GM12864 (cell line): ENCODE data around the gene TRIM33.
"Not testable (repeated sequence)": the region's sequence is repeated elsewhere in the genome, so short reads cannot be mapped to it uniquely, and the experiment has no call there.

ENCODE experiments used
- DNase-seq: peaks from one replicate; pipeline ENCODE4 v3.0.0-alpha.2; 2011; ENCODE audit warnings: low read depth
- H3K4me3 ChIP-seq: 2 replicates; pipeline ENCODE4 v1.5.1; 2011; ENCODE audit warnings: mild to moderate bottlenecking, low read depth, low read length, control low read depth
- CTCF ChIP-seq: IDR thresholded peaks from 2 replicates; pipeline ENCODE4 v1.5.1; 2011; ENCODE audit warnings: low read depth, mild to moderate bottlenecking, moderate library complexity, low read length, control low read depth, inconsistent platforms; ENCODE audit errors: missing control alignments

TRIM33 gene

GRCh38 chr1:114384922-114385321 lies 126.1 kb downstream of the TRIM33 start:
- TF ChIP-seq CTCF: no peak
- DNase-seq: no peak

GRCh38 chr1:114379987-114380386 lies 131.0 kb downstream of the TRIM33 start:
- H3K4me3 ChIP-seq: no peak overlapping the region
- no peak for DNase-seq
- no peak for TF ChIP-seq CTCF

More at GRCh38 chr1:114384922-114385321, 126.1 kb downstream of the TRIM33 start:
- no peak overlapping the region for H3K4me3 ChIP-seq

- no peak for TF ChIP-seq CTCF
- no peak overlapping the region for H3K4me3 ChIP-seq
Measured at GRCh38 chr1:114379358-114379757, 131.6 kb downstream of the TRIM33 start.

GRCh38 chr1:114377356-114377755 lies 133.6 kb downstream of the TRIM33 start:
- TF ChIP-seq CTCF: no peak
- DNase-seq: no peak
- no peak overlapping the region for H3K4me3 ChIP-seq

More at GRCh38 chr1:114379358-114379757, 131.6 kb downstream of the TRIM33 start:
- no peak for DNase-seq

- no peak for DNase-seq
- no peak for TF ChIP-seq CTCF
- H3K4me3 ChIP-seq: no peak overlapping the region
Measured at GRCh38 chr1:114369930-114370329, 141.1 kb downstream of the TRIM33 start.

- DNase-seq, H3K4me3 ChIP-seq: not testable (repeated sequence)
Measured at GRCh38 chr1:114369266-114369919, 141.6 kb downstream of the TRIM33 start.

GRCh38 chr1:114368560-114369255 lies 142.3 kb downstream of the TRIM33 start:
- DNase-seq: no peak
- no peak for TF ChIP-seq CTCF

More at GRCh38 chr1:114368560-114369255, 142.3 kb downstream of the TRIM33 start:
- no peak overlapping the region for H3K4me3 ChIP-seq
